Neural cell (in vitro differentiated cells): Measurements from ENCODE around the gene LCP2.

Experiments
- CTCF ChIP-seq: fragments of 450-650 bp; IDR thresholded peaks from 2 replicates; pipeline ENCODE4 v1.5.1; 2014; ENCODE audit warnings: antibody characterized with exemption, mild to moderate bottlenecking, moderate library complexity; ENCODE audit not compliant: poor library complexity, severe bottlenecking
- EP300 ChIP-seq: fragments of 450-650 bp; conservative IDR thresholded peaks from 2 replicates; pipeline ENCODE4 v1.6.1; 2014; ENCODE audit warnings: antibody characterized with exemption, mild to moderate bottlenecking, moderate library complexity; ENCODE audit not compliant: poor library complexity, severe bottlenecking
- EZH2 ChIP-seq: fragments of 200-600, 300-800 bp; shearing (Covaris generic), sonication (generic); IDR thresholded peaks from 2 replicates; pipeline ENCODE4 v1.6.1; 2014; ENCODE audit warnings: antibody characterized with exemption, low read length, borderline replicate concordance, mild to moderate bottlenecking; ENCODE audit not compliant: insufficient read depth, poor library complexity, severe bottlenecking
- MXI1 ChIP-seq: fragments of 450-650 bp; conservative IDR thresholded peaks from 2 replicates; pipeline ENCODE4 v1.6.1; 2014; ENCODE audit warnings: antibody characterized with exemption, mild to moderate bottlenecking; ENCODE audit not compliant: poor library complexity, severe bottlenecking
- POLR2AphosphoS5 ChIP-seq: IDR thresholded peaks from 2 replicates; pipeline ENCODE4 v1.6.1; 2012
- REST ChIP-seq: IDR thresholded peaks from 2 replicates; pipeline ENCODE4 v1.6.1; 2012; ENCODE audit warnings: borderline replicate concordance

GRCh38 chr5:170225326-170226128, 72.0 kb downstream of the LCP2 start:
- TF ChIP-seq EZH2 (no peak), POLR2AphosphoS5 (no peak), REST (no peak), CTCF (peak; percentile 91), MXI1 (no peak), EP300 (no peak)
